HepG2 (cell line): Measurements from ENCODE around the gene U2AF1L4. TPM values are rescaled to one million over a fixed set of nuclear protein-coding genes. Genes with fewer than 3 reads are reported as not detected.

ENCODE experiments used
- CHD2 ChIP-seq: IDR thresholded peaks from 2 replicates; pipeline ENCODE4 v1.6.1; 2011; ENCODE audit warnings: low read depth, low read length, improper control_type of control experiment
- CREM ChIP-seq, 2 experiments: sonication (generic) in 1 of 2; formaldehyde crosslinking in 1 of 2; IDR thresholded peaks; 2 replicates each; pipeline versions ENCODE4 v1.4.0 to v1.6.1; 2016 to 2020; ENCODE audit warnings: antibody characterized with exemption in 1 of 2, mild to moderate bottlenecking in 1 of 2, missing genetic modification reagents in 1 of 2
- GABPA ChIP-seq, 2 experiments: IDR thresholded peaks; 2 replicates each; pipeline ENCODE4 v1.6.1; 2011 to 2016; ENCODE audit warnings: low read depth in 2 of 2, low read length in 1 of 2, missing biosample characterization in 1 of 2, missing genetic modification characterization in 1 of 2
- HNF1B ChIP-seq: sonication (generic); formaldehyde crosslinking; IDR thresholded peaks from 2 replicates; pipeline ENCODE4 v1.5.1; 2020; ENCODE audit warnings: mild to moderate bottlenecking, moderate library complexity, missing genetic modification reagents
- HNF4A ChIP-seq: sonication (generic); formaldehyde crosslinking; IDR thresholded peaks from 2 replicates; pipeline ENCODE4 v1.4.0; 2020; ENCODE audit warnings: missing genetic modification reagents
- MTERF4 ChIP-seq: sonication (generic); formaldehyde crosslinking; IDR thresholded peaks from 2 replicates; pipeline ENCODE4 v1.8.0; 2023; ENCODE audit warnings: mild to moderate bottlenecking, missing genetic modification reagents
- NR2C2 ChIP-seq: sonication (generic); formaldehyde crosslinking; IDR thresholded peaks from 2 replicates; pipeline ENCODE4 v1.4.0; 2020; ENCODE audit warnings: missing genetic modification reagents, mild to moderate bottlenecking, moderate library complexity, borderline replicate concordance
- NR2F2 ChIP-seq: IDR thresholded peaks from 2 replicates; pipeline ENCODE4 v1.6.1; 2012; ENCODE audit warnings: low read depth, inconsistent platforms, borderline replicate concordance
- ONECUT2 ChIP-seq: sonication (generic); formaldehyde crosslinking; IDR thresholded peaks from 2 replicates; pipeline ENCODE4 v1.4.0; 2020; ENCODE audit warnings: missing genetic modification reagents
- PHF20 ChIP-seq: sonication (generic); formaldehyde crosslinking; IDR thresholded peaks from 2 replicates; pipeline ENCODE4 v1.5.0; 2020; ENCODE audit warnings: mild to moderate bottlenecking, missing genetic modification reagents
- POGZ ChIP-seq: sonication (generic); formaldehyde crosslinking; IDR thresholded peaks from 2 replicates; pipeline ENCODE4 v1.4.0; 2020; ENCODE audit warnings: mild to moderate bottlenecking, missing genetic modification reagents
- SALL2 ChIP-seq: sonication (generic); formaldehyde crosslinking; IDR thresholded peaks from 2 replicates; pipeline ENCODE4 v1.8.1; 2023; ENCODE audit warnings: mild to moderate bottlenecking, missing genetic modification reagents, inconsistent platforms
- SIN3A ChIP-seq: IDR thresholded peaks from 2 replicates; pipeline ENCODE4 v1.6.1; 2011; ENCODE audit warnings: low read depth, mild to moderate bottlenecking, control low read depth, low read length, borderline replicate concordance
- SMARCC2 ChIP-seq: fragments of 450-650 bp; IDR thresholded peaks from 2 replicates; pipeline ENCODE4 v1.6.1; 2017; ENCODE audit warnings: antibody characterized with exemption, mild to moderate bottlenecking
- TERF1 ChIP-seq: sonication (generic); formaldehyde crosslinking; IDR thresholded peaks from 2 replicates; pipeline ENCODE4 v1.8.0; 2022; ENCODE audit warnings: mild to moderate bottlenecking, missing genetic modification reagents, moderate library complexity
- TOPORS ChIP-seq: sonication (generic); formaldehyde crosslinking; IDR thresholded peaks from 2 replicates; pipeline ENCODE4 v1.8.0; 2023; ENCODE audit warnings: mild to moderate bottlenecking, missing genetic modification reagents
- ZBTB8A ChIP-seq: sonication (generic); formaldehyde crosslinking; IDR thresholded peaks from 2 replicates; pipeline ENCODE4 v1.4.0; 2020; ENCODE audit warnings: mild to moderate bottlenecking, low read depth, missing genetic modification reagents, borderline replicate concordance
- ZFP90 ChIP-seq: sonication (generic); formaldehyde crosslinking; IDR thresholded peaks from 2 replicates; pipeline ENCODE4 v1.8.0; 2022; ENCODE audit warnings: missing genetic modification reagents, mild to moderate bottlenecking, inconsistent platforms, borderline replicate concordance
- ZNF274 ChIP-seq: sonication (generic); formaldehyde crosslinking; IDR thresholded peaks from 2 replicates; pipeline ENCODE4 v1.5.1; 2020; ENCODE audit warnings: mild to moderate bottlenecking, missing genetic modification reagents
- ZNF484 ChIP-seq: sonication (generic); formaldehyde crosslinking; IDR thresholded peaks from 2 replicates; pipeline ENCODE4 v1.5.1; 2020; ENCODE audit warnings: mild to moderate bottlenecking, low read depth, missing genetic modification reagents, borderline replicate concordance
- ZXDC ChIP-seq: sonication (generic); formaldehyde crosslinking; IDR thresholded peaks from 2 replicates; pipeline ENCODE4 v1.5.0; 2020; ENCODE audit warnings: mild to moderate bottlenecking, missing genetic modification reagents
- polyA plus RNA-seq, 8 experiments: library from polyadenylated mRNA; depleted of rRNA in 3 of 8; stranded (reverse) in 7 of 8; unstranded in 1 of 8; fragments of >200 nt; fragmentation: Illumina TruSeq in 4 of 8; extraction: Trizol in 4 of 8; gene quantifications; 2 replicates each; pipeline versions ENCODE4 v1.2.1 to v1.2.3, GENCODE V29; 2011 to 2016; ENCODE audit warnings: low read depth in 4 of 8, missing spikeins in 1 of 8, mixed read lengths in 1 of 8; ENCODE audit not compliant: insufficient read depth in 1 of 8
- total RNA-seq, 5 experiments: library from RNA; depleted of rRNA; stranded (reverse); fragments of >200 nt; fragmentation: Illumina TruSeq; extraction: Trizol; gene quantifications; 2 replicates each; pipeline ENCODE4 v1.2.3, GENCODE V29; 2016; ENCODE audit warnings: low read depth in 1 of 5

Gene U2AF1L4
- total and polyA plus RNA-seq, 2 of the 13 experiments (the other 11 are each of a cell fraction or from before 2014, with no cell fraction given) = 7.9 to 15.4 TPM

GRCh38 chr19:35716801-35717664 lies 28.2 kb downstream of the U2AF1L4 start (continued):
- peak; percentile 93 for TF ChIP-seq NR2C2 (CRISPR knock-in tag)
- peak; percentile 27; the same call in 1 of the 2 replicates for TF ChIP-seq HNF4A (CRISPR knock-in tag)
- TF ChIP-seq ZBTB8A (CRISPR knock-in tag) = no peak
- TF ChIP-seq HNF1B (CRISPR knock-in tag) = 0 out of 2 replicates have a peak, but pooled peaks have one; percentile 6
- TF ChIP-seq ONECUT2 (CRISPR knock-in tag) = 0 out of 2 replicates have a peak, but pooled peaks have one; percentile 6
- peak; percentile 58; the same call in 1 of the 2 replicates for TF ChIP-seq SIN3A
- TF ChIP-seq ZNF484 = no peak
- TF ChIP-seq ZNF274 (CRISPR knock-in tag) = 0 out of 2 replicates have a peak, but pooled peaks have one; percentile 32
- TF ChIP-seq TOPORS (CRISPR knock-in tag) = peak; percentile 65; the same call in 1 of the 2 replicates
- 0 out of 2 replicates have a peak, but pooled peaks have one; percentile 53 for TF ChIP-seq MTERF4 (CRISPR knock-in tag)
- 0 out of 2 replicates have a peak, but pooled peaks have one; percentile 39 for TF ChIP-seq CHD2
- TF ChIP-seq GABPA (IDR thresholded peaks at IDR 0.05; ENCODE audit: low read depth, low read length) = peak; percentile 61; the same call in 1 of the 2 replicates
- TF ChIP-seq GABPA (CRISPR knock-in tag; IDR thresholded peaks at IDR 0.05; ENCODE audit: low read depth) = peak; percentile 88
- no peak for TF ChIP-seq TERF1 (CRISPR knock-in tag)
- peak; percentile 52; the same call in 1 of the 2 replicates for TF ChIP-seq POGZ
- TF ChIP-seq ZFP90 (CRISPR knock-in tag) = peak; percentile 46; the same call in 1 of the 2 replicates
- no peak; the same call in 1 of the 2 replicates for TF ChIP-seq SMARCC2
- no peak for TF ChIP-seq NR2F2
- TF ChIP-seq PHF20 = peak; percentile 54
- peak; percentile 97 for TF ChIP-seq CREM (IDR thresholded peaks at IDR 0.05)
- TF ChIP-seq CREM (CRISPR knock-in tag; IDR thresholded peaks at IDR 0.05) = no peak
- 0 out of 2 replicates have a peak, but pooled peaks have one; percentile 33 for TF ChIP-seq SALL2 (CRISPR knock-in tag)
- no peak for TF ChIP-seq ZXDC (CRISPR knock-in tag)
